Lower lobe of right lung (tissue), 2 donors: ENCODE measurements around the gene NHS. TPM values are rescaled to one million over a fixed set of nuclear protein-coding genes. Genes with fewer than 3 reads are reported as not detected.

Experiments used
- ATAC-seq, 2 donors: fragments of 200-7000 bp; cut with Tn5 transposase; one replicate each; pipeline ENCODE4 v1.9.1; 2020 to 2022; ENCODE audit warnings: mild to moderate bottlenecking in 2 of 2, moderate library complexity in 2 of 2
- DNase-seq: peaks from one replicate; pipeline ENCODE4 v3.0.0-alpha.2; 2020
- H3K27ac ChIP-seq: fragments of 200-600 bp; one replicate; pipeline ENCODE4 v1.8.0; 2022
- H3K27me3 ChIP-seq: fragments of 200-600 bp; one replicate; pipeline ENCODE4 v1.8.0; 2022; ENCODE audit warnings: low read depth
- H3K36me3 ChIP-seq: fragments of 200-600 bp; one replicate; pipeline ENCODE4 v1.8.0; 2022; ENCODE audit warnings: mild to moderate bottlenecking
- H3K4me1 ChIP-seq: fragments of 200-600 bp; one replicate; pipeline ENCODE4 v1.8.0; 2022
- H3K4me3 ChIP-seq: fragments of 200-600 bp; one replicate; pipeline ENCODE4 v1.8.0; 2022; ENCODE audit warnings: mild to moderate bottlenecking
- H3K9me3 ChIP-seq: fragments of 200-600 bp; one replicate; pipeline ENCODE4 v1.8.0; 2022
- intact Hi-C: fragments of 100-400 bp; cut with DNase I; formaldehyde crosslinking; loops from one replicate; pipeline ENCODE4 v1.11.0; 2022
- total RNA-seq: library from RNA; stranded (reverse); fragmentation: NEBNext Ultra II Directional; extraction: Animal tissue kit (Norgen Biotek cat#: 25700); gene quantifications from one replicate; pipeline ENCODE4 v1.2.1, GENCODE V29; 2021
- TF ChIP-seq, protein P1 (sequence below): fragments of 200-600 bp; IDR thresholded peaks from one replicate; pipeline ENCODE4 v1.8.0; 2022; ENCODE audit warnings: antibody characterized with exemption, mild to moderate bottlenecking
- donor health status: DM: no; HTN: yes; CAD: no; lungs with severe emphysema.

NHS gene
- total RNA-seq, 1 donor from 2014 or later = 2.7 TPM

- H3K4me3 ChIP-seq = no peak overlapping the region
- intact Hi-C loops = no loop called here
- no peak overlapping the region for H3K27ac ChIP-seq
- TF ChIP-seq, protein P1, sequence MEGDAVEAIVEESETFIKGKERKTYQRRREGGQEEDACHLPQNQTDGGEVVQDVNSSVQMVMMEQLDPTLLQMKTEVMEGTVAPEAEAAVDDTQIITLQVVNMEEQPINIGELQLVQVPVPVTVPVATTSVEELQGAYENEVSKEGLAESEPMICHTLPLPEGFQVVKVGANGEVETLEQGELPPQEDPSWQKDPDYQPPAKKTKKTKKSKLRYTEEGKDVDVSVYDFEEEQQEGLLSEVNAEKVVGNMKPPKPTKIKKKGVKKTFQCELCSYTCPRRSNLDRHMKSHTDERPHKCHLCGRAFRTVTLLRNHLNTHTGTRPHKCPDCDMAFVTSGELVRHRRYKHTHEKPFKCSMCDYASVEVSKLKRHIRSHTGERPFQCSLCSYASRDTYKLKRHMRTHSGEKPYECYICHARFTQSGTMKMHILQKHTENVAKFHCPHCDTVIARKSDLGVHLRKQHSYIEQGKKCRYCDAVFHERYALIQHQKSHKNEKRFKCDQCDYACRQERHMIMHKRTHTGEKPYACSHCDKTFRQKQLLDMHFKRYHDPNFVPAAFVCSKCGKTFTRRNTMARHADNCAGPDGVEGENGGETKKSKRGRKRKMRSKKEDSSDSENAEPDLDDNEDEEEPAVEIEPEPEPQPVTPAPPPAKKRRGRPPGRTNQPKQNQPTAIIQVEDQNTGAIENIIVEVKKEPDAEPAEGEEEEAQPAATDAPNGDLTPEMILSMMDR = no peak
- H3K9me3 ChIP-seq = no peaks in the 10 kb centered on the region
- no peaks in the 10 kb centered on the region for H3K36me3 ChIP-seq
- DNase-seq (no peak), ATAC-seq (no peak)
- no peaks in the 10 kb centered on the region for H3K27me3 ChIP-seq
- no peaks in the 10 kb centered on the region for H3K4me1 ChIP-seq
Measured at GRCh38 chrX:17485391-17485790, 110.4 kb downstream of the NHS start.

GRCh38 chrX:17488036-17488435 is 113.0 kb downstream of the NHS start:
- Histone ChIP-seq H3K9me3 (no peaks in the 10 kb centered on the region), H3K4me3 (no peak overlapping the region), H3K4me1 (no peaks in the 10 kb centered on the region), H3K36me3 (no peaks in the 10 kb centered on the region), H3K27ac (no peak overlapping the region), H3K27me3 (no peaks in the 10 kb centered on the region)
- no peak for ATAC-seq
- DNase-seq = no peak
- TF ChIP-seq, protein P1 = no peak
- intact Hi-C loops = no loop called here

GRCh38 chrX:17494216-17494615 is 119.2 kb downstream of the NHS start:
- no peak for ATAC-seq
- H3K4me1 ChIP-seq = no peaks in the 10 kb centered on the region
- DNase-seq = no peak
- H3K4me3 ChIP-seq = no peak overlapping the region
- H3K27ac ChIP-seq = no peak overlapping the region
- no peaks in the 10 kb centered on the region for H3K9me3 ChIP-seq
- no peaks in the 10 kb centered on the region for H3K36me3 ChIP-seq
- intact Hi-C loops = no loop called here
- H3K27me3 ChIP-seq = no peaks in the 10 kb centered on the region
- TF ChIP-seq, protein P1 = no peak

GRCh38 chrX:17495052-17495451 is 120.1 kb downstream of the NHS start:
- DNase-seq (no peak), ATAC-seq (no peak)
- intact Hi-C loops = no loop called here
- H3K27ac ChIP-seq = no peak overlapping the region
- no peaks in the 10 kb centered on the region for H3K9me3 ChIP-seq
- no peaks in the 10 kb centered on the region for H3K27me3 ChIP-seq
- H3K4me3 ChIP-seq = no peak overlapping the region
- no peaks in the 10 kb centered on the region for H3K4me1 ChIP-seq
- H3K36me3 ChIP-seq = no peaks in the 10 kb centered on the region
- TF ChIP-seq, protein P1 = no peak

DNA sequence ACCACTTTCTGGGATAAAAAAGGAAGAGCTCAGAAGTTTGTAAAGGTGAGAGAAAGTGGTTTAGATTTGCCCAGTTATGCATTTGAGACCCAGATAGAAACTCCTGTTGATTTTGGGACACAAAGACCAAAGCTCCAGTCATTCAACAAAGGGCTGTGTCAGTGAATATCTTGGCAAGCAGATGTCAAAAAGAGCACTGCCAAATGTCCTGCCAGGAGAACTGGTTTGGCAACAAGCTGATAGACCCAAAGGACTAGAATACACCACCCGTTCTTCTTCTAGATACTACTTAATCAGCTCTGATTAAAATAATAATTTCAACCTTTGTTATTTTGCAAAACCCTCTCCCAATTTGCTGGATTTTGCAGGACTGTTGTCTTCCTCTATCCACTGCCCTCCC is 121.4 kb downstream of the NHS start:
- ATAC-seq = no peak
- Histone ChIP-seq H3K9me3 (no peaks in the 10 kb centered on the region), H3K27me3 (no peaks in the 10 kb centered on the region), H3K36me3 (no peaks in the 10 kb centered on the region), H3K27ac (no peak overlapping the region), H3K4me1 (no peaks in the 10 kb centered on the region), H3K4me3 (no peak overlapping the region)
- DNase-seq = no peak
- intact Hi-C loops = no loop called here
- TF ChIP-seq, protein P1 = no peak

GRCh38 chrX:17497193-17497592 is 122.2 kb downstream of the NHS start:
- no peaks in the 10 kb centered on the region for H3K4me1 ChIP-seq
- H3K27ac ChIP-seq = no peak overlapping the region
- intact Hi-C loops = no loop called here
- TF ChIP-seq, protein P1 = no peak
- no peaks in the 10 kb centered on the region for H3K27me3 ChIP-seq
- ATAC-seq (no peak), DNase-seq (no peak)
- H3K36me3 ChIP-seq = no peaks in the 10 kb centered on the region
- H3K4me3 ChIP-seq = no peak overlapping the region
- no peaks in the 10 kb centered on the region for H3K9me3 ChIP-seq
